Raji (cell line): Measurements from ENCODE around the gene AKIRIN2.

Experiments
- POLR2A ChIP-seq: IDR thresholded peaks from 2 replicates; pipeline ENCODE4 v1.6.1; 2011; ENCODE audit warnings: low read depth, low read length, control low read depth; ENCODE audit not compliant: insufficient read depth

The AKIRIN2 gene

GRCh38 chr6:87700397-87701343, 1.4 kb downstream of the AKIRIN2 start:
- no peak for TF ChIP-seq POLR2A

DNA sequence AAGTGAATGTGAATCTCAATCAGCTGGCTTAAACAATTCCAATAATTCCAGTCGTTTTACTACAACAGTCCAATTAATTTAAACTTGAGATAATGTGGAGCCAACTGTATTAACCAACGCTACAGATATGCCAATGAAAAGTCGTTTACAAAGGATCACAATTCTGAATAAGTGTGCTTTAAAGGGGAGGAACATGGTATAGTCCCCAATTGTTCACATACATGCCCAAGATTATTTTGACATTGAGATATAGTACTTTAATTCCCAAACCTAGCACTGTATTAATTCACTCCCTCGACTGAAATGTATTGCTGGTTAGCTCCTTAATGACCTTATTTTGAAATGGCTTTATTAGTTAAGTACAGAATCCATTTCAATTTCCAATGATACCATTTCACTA, 2.5 kb downstream of the AKIRIN2 start:
- no peak for TF ChIP-seq POLR2A

GRCh38 chr6:87698547-87699006, 3.5 kb downstream of the AKIRIN2 start:
- no peak for TF ChIP-seq POLR2A

DNA sequence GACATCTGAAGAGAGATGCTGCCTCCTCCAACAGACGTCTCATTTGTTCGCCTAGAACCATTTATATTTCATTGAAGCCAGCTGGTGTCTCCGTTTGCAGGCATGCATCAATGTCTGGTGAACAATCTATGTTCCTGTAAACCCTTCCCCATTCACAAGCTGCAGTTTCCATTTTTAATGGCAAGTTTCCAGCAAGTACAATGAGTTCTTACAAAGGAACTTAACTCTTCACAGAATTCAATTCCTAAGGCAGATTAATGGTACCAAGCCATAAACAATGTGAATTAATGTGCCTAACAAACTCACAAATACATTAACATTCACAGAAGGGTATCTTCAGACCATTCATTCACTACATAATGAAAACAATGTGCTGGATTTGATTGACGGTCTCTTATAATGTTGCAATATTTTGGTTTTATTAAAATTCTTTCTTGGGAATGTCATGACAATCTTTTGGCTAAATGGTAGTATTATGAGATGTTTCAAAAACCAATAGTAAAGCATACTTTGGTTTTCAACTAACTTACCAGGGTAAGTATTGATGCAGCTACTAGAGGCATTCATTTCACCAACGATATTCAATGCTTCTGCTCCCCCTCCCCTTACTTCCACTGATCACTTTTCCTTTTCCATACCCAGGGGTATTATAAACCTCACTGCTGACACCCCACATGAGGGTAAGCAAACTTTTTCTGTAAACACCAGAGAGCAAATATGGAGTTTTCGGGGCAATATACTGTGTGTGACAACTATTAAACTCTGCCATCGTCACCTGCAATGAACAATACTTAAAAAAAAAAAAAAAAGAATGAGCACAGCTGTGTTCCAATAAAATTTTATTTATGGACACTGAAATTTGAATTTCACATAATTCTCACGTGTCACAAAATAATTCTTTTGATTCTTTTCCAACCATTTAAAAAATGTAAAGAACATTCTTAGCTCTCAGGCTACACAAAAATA, 4.2 kb downstream of the AKIRIN2 start:
- TF ChIP-seq POLR2A: no peak

GRCh38 chr6:87692086-87692485, 9.9 kb downstream of the AKIRIN2 start:
- TF ChIP-seq POLR2A: no peak

GRCh38 chr6:87690441-87690840, 11.6 kb downstream of the AKIRIN2 start:
- TF ChIP-seq POLR2A: no peak

DNA sequence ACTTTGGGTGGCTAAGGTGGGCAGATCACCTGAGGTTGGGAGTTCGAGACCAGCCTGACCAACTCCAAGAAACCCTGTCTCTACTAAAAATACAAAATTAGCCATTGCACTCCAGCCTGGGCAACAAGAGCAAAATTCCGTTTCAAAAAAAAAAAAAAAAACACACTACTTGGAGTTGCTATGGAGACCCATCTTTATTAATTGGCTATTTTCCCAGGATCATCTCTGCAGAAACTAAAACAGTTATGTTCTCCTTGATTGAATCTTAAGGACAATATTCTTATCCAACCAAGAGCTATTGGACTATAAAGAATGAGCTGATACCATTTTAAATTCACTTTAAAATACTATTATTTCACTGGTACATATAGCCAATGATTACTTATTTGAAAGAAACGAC, 14.7 kb downstream of the AKIRIN2 start:
- no peak for TF ChIP-seq POLR2A

DNA sequence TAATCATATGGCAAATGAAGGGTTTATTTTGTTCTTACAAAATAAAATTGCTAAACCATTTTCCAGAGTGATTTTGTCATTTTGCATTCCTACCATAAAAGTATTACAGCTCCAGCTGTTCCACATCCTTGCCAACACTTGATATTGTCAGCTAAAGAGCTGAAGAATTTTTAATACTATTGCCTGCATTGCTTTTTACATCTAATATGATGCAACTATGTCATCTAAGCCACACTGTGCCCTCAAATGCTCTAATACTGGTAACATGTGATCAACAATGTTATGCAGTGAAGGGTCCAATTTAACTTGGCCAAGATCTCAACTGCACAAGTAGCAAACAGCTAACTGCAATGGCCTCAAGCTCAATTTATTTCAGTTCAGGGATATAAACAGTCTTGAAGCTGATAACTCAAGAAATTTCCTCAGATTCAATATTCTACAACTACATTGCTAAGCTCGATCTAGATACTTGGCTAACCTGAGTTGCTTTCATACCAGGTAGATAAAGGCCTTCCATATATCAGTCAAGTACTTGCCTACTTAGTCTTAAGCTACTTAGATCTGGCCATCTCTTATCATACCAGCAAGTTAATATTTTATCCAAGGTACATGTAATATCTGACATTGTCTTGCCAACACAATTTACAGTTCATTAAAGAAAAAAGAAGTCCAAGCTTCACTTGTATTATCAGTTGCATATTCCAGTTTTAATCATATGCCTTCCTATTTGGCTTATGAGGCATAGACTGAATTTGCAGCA, 17.0 kb downstream of the AKIRIN2 start:
- no peak for TF ChIP-seq POLR2A

DNA sequence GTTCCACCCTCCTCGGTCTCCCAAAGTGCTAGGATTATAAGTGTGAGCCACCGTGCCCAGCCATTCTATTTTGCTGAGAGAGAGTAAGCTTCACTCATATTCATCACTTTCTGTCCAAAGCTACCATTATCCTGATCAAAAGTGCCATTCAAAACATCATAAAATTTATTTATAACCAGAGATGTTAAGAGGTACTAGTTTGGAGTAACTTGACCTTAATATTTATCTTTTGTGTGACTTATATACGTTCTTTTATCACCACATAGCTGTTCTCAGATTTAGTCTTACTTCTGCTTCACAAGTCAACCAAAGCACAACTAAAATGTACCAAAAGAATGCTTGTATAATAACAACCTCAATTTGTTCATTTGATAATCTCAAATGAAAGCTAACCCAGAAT, 18.1 kb downstream of the AKIRIN2 start:
- TF ChIP-seq POLR2A: no peak

DNA sequence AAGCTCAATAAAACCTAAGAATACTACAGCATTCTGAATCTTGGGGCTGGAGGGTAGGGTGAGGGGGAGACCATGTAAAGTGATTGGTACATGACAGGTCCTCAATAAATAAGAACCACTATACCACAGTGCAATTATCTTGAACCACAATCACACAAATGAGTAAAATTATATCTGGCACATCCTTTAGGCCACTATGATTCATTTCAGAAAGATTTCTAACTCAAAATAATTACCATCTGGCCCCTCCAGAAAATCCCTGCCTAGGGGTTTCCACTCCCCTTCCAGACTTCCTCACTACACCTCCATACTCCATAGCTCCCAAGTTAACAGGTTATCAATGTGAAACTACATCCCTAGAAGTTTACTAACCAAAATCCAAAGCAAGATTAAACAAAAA, 19.7 kb downstream of the AKIRIN2 start:
- TF ChIP-seq POLR2A: no peak

DNA sequence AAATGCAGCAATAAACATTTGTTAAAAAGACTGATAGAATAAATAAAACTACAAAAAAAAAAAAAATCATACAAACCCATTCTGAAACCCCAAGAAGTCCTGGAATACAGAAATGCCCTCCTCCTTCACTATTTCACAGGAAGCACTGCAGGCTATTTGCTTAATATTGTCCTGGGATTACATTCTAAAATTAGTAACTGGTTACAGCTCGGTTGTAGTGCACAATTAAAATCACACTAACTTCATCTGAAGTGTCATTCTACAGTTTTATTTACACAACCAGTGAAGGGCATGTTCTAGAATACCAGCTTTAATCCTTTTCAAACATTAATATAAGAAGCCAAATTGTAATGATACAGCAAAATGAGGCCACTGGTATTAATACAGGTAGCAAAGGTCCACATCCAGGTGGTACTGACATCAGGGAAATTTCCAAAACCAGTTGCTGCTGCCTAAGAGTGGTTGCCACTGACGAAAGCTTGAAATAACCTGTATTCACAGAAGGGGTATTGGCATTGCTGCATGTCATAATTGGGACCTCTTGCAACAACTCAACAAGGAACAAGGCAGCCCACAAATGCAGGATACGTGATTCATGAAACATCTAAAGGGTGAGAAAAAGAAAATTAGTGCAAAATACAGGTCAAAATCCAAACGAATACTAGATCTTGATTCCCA, 26.9 kb downstream of the AKIRIN2 start:
- TF ChIP-seq POLR2A: no peak

GRCh38 chr6:87674290-87674689, 27.7 kb downstream of the AKIRIN2 start:
- no peak for TF ChIP-seq POLR2A

- no peak for TF ChIP-seq POLR2A
These were observed 28.8 kb downstream of the AKIRIN2 start for GRCh38 chr6:87673237-87673636.

- no peak for TF ChIP-seq POLR2A
These were observed 29.4 kb downstream of the AKIRIN2 start for GRCh38 chr6:87672641-87673040.
